ENCODE measurements around the gene PYGB.
"Not testable (repeated sequence)": the region's sequence is repeated elsewhere in the genome, so short reads cannot be mapped to it uniquely, and the experiment has no call there.

DNA sequence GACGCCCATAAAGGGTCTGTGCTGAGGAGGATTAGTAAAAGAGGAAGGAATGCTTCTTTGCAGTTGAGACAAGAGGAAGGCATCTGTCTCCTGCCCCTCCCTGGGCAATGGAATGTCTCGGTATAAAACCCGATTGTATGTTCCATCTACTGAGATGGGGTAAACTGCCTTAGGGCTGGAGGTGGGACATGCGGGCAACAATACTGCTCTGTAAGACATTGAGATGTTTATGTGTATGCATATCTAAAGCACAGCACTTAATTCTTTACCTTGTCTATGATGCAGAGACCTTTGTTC lies 6.3 kb upstream of the PYGB start:
- not testable (repeated sequence) for TF ChIP-seq POLR2AphosphoS5 (IDR thresholded peaks at IDR 0.05; ENCODE audit: low read depth, low read length); POLR2A (IDR thresholded peaks at IDR 0.05; ENCODE audit: low read depth, low read length); POU2F2 (IDR thresholded peaks at IDR 0.05; ENCODE audit: low read depth, low read length); TAF1 (IDR thresholded peaks at IDR 0.05; ENCODE audit: low read depth, low read length); PAX5 (IDR thresholded peaks at IDR 0.05; ENCODE audit: insufficient read depth, low read length, severe bottlenecking); SPI1 (IDR thresholded peaks at IDR 0.05; ENCODE audit: low read depth, low read length)
